ENCODE data around the gene ITGB5.
"Not testable (repeated sequence)": the region's sequence is repeated elsewhere in the genome, so short reads cannot be mapped to it uniquely, and the experiment has no call there.

ITGB5 gene

DNA sequence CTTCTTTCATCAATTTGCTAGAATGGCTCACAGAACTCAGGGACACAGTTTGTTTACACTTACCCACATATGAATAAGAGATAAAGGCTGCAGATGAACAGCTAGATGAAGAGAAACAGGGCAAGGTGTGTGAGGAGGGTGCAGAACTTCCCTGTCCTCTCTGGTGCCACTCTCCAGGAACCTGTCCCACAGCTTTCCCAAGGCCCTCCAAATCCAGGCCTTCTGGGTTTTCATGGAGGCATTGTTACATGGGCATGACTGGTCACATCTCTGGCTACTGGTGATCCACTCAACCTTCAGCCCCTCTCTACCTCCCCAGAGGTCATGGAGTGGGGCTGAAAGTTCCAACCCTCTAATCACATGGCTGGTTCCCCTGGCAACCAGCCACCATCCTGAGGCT lies 73.6 kb downstream of the ITGB5 start:
- no peak for DNase-seq (ENCODE audit: low read depth)

DNA sequence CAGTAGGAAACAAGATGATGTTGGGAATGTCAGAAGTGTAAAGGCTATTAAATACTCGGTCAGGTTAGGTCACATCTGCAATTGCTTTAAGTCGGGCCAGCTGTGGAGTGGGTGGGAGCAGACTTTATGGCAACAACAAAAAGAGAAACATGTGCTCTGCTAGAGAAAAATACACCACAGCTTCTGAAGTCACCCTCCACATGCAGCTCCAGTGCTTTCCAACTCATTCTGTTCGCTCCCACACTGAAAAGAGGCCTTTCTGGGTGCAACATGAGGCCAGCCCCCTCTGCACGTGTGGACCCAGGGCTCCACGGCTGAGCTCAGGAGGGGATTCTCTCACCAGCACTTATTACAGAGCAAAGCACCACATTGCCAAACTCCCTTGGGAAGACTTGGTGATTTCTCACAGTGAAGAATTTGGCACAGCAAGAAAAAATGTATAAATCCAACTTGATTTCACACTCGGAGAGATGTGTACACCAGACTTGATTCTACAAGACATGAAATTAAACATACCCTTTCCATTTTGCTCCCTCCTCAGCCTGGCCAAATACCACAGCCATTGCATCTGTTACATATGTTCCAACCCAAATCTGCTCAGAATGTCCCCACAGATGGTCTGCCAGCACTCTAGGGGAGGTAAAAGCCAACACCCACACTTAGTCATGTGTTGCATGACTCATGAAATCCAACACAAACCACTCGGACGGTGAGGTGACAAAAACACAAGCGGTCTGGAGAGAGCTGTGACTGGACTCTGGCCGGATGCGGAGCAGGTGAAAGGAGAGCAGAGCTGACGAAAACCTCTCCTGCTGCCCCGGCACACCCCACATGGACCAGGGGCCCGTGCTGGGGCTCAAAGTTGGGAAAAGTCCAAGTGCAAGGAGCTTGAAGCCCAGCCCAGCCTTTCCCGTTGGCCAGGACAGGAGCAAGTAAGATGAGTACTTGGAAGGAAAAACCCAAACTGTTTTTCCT lies 74.6 kb downstream of the ITGB5 start:
- DNase-seq (ENCODE audit: low read depth), result peak; percentile 97

DNA sequence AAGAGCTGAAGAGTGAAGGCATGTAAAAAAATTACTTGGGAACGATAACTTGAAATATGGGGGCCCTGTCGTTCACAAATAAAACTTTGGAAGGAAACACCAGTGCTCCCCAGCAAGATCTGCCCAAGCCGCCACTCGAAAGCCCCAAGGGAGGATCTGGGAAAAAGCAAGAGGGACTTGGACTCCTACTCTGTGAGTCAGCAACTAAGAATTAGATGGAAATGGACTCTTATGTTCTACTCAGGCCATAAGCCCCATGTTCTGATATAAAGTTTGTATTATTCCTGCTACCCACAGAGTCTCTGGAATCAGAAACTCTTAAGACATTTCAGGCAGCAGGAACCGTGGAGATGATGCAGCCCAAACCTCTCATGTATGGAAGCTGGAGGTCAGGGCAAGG lies 75.7 kb downstream of the ITGB5 start:
- DNase-seq (ENCODE audit: low read depth), result no peak

GRCh38 chr3:124810970-124811369 lies 76.2 kb downstream of the ITGB5 start:
- no peak for DNase-seq (ENCODE audit: low read depth)

- no peak for DNase-seq (ENCODE audit: low read depth)
Measured at GRCh38 chr3:124809039-124809438, 78.1 kb downstream of the ITGB5 start.

DNA sequence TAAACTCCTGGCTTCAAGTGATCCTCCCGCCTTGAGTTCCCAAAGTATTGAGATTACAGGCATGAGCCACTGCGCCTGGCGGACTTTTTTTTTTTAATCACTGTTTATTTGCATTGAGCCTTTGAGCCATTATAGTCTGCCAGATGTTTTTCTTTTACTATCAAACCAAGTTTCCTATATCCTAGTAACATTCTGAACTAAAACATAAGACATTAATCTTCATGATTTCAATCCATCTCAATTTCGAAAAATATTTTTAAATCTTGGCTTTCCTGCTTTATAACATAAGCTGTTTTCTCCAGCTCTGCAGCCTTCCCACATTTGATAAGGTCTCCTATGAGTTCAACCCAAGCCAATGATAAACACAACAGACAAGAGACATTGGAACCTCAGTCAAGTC lies 81.5 kb downstream of the ITGB5 start:
- DNase-seq (ENCODE audit: low read depth), result no peak

DNA sequence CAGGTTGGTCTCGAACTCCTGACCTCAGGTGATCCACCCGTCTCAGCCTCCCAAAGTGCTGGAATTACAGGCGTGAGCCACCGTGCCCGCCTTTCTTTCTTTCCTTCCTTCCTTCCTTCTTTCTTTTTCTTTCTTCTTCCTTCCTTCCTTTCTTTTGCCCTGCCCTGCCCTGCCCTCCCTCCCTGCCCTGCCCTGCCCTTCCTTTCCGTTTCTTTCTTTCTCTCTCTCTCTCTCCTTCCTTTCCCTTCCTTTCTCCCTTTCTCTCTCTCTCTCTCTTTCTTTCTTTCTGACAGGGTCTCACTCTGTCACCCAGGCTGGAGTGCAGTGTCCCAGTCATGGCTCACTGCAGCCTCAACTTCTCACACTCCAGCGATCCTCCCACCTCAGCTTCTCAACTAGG lies 82.3 kb downstream of the ITGB5 start:
- DNase-seq (ENCODE audit: low read depth), result no peak

GRCh38 chr3:124802702-124803101 lies 84.5 kb downstream of the ITGB5 start:
- no peak for DNase-seq (ENCODE audit: low read depth)

DNA sequence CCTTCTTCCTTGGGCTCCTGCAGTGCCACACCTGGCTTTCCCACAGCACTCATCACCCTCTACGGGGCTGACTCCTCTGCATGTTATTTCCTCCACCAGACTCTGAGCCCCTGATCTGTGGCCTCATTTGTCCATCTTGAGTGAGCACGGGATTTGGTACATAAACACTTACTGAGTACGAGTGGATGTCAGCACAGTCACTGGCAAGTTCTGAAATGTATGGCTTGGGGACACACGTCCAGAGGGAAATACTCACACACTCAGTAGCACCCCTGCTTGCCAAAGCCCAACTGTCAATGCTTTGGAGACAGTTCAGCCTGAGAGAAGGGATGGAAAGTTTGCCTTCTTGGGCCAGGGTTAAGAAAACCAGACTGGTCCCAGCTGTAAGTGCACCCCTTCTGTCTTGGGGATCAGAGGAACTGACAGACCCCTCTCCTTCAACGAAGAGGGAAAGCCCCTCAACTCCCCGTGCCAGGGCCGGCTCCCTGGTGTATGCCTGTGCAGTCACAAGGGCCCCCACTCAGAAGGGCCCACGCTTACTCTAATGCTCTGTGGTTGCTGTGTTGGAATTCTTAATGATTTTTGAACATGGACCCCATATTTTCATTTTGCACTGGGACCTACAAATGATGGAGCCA lies 85.0 kb downstream of the ITGB5 start:
- no peak for DNase-seq (ENCODE audit: low read depth)

GRCh38 chr3:124800511-124801258 lies 86.5 kb downstream of the ITGB5 start:
- DNase-seq (ENCODE audit: low read depth), result no peak

GRCh38 chr3:124800076-124800475 lies 87.1 kb downstream of the ITGB5 start:
- no peak for DNase-seq (ENCODE audit: low read depth)

- DNase-seq (ENCODE audit: low read depth), result no peak
Measured at GRCh38 chr3:124799676-124800075, 87.5 kb downstream of the ITGB5 start.

DNA sequence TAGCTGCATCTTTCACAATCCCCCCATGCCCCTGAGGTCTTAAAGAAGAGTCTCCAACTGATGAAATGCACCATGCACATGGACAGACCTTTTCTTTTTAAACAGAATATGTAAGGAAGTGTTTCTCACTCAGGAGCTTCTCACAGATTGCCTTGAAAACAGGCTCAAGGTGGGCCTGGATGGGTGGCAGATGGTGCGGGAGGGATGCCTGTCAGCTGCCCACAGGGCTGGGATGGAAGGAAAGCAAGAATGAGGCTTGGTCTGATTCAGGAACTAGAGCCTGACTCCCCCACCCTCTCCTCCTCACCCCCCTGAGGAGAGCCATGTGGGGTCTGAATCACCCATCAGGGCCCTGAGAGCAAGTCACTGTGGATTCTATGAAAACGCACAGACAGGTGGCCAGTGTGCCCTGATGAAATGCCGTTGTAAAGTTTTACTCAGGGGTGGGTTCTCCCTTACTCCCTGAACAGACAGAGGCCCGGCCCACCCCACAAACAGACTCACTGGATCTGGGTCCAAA lies 89.7 kb downstream of the ITGB5 start:
- DNase-seq (ENCODE audit: low read depth), result no peak

DNA sequence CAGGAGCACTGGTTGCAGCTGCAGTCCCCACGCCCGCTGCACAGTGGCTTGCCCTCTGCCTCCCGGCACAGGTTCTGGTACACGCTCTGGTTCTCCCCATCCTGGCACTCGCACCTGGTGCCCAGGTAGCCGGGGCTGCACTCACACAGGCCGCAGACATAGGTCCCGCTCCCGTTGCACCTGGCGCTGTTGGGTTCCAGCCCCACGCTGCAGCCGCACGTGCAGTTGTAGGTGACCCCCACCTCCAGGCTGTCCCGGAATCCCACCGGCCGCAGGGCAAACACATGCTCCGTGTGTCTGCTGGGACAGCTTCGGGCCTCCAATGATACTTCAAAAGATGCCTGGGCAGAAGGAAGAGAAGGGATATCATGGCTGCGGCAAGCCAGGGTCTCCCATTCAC lies 90.7 kb downstream of the ITGB5 start:
- DNase-seq (ENCODE audit: low read depth), result no peak

GRCh38 chr3:124793054-124793739 lies 94.0 kb downstream of the ITGB5 start:
- DNase-seq (ENCODE audit: low read depth), result no peak

DNA sequence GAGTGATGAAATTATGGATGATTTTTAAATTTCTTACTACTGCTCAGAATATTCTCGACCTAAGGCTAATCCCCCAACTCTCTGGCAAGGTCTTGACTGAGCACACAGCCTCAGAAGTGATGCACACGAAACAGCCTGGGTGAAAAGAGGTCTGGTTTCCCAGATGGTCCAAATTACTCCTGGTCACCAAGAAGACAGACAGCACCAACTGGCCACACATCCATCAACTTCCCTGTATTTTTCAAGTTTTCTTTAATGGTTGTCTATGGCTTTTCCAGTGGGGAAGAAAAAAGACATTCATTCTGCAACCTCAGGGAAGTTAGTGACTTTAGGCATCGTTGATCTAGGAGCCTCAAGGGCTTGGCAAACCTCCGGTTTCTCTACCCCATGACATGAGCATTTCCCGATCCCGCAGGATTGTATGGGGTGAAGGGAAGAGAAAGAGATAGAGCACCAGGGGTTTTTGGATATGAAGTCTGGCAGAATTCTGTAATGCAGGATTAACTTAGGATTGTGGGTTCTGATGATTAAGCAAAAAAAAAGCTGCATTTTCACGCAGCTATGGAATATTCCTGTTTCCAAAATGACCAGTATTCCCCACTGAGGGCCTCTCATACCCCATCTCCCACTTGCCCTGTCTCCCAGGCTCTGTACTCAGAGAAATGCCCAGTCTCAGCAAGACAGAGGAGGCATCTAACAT lies 94.7 kb downstream of the ITGB5 start:
- DNase-seq (ENCODE audit: low read depth), result no peak

DNA sequence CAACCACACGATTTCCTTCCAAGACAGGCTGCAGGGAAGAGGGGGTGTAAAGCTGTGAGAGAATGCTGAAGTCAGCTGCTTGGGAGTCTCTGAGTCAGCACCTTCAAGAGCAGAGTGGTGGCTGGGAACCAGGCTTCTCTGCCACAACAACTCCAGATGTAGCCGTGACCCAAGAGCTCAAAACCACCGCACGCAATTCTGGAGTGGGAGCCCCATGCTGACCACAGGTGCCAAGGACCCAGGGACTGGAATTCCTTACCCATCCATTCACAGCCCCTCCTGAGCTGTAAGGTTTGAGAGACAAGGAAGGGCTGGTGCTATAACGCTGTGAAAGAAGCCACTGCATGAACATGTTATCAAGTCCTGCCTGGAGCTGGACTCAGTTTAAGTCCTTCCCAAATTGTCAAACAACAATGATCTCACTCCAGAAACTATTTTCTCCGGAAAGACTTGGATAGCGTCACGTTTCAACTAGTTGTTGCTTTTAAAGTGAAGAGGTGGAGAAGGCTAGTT lies 95.5 kb downstream of the ITGB5 start:
- peak; percentile 55 for DNase-seq (ENCODE audit: low read depth)

- no peak for DNase-seq (ENCODE audit: low read depth)
Measured at GRCh38 chr3:124791142-124791541, 96.0 kb downstream of the ITGB5 start.

- not testable (repeated sequence) for DNase-seq (ENCODE audit: low read depth)
Measured at GRCh38 chr3:124789103-124789502, 98.1 kb downstream of the ITGB5 start.

DNA sequence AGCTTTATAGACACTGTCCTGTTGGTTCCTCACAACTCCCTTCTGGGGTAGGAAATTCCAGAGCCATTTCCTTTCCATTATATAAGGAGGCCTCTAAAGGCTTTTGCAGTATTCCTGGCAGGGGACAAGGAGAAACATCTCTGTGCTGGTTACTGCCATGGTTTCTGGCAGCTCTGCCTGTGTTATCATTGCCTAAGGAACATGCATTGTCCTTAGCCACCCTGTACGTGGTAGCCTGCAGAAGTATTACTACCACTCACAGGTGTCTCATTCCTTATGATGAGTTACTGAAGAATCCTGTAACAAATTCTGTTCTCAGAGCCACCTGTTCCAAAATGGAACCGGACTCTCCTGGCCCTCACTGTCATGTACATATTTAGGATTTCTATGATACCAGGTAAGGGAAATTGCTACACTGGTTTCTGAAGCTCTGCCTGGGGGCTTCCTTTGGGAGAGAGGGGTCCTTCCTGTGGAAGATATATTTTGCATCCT lies 98.9 kb downstream of the ITGB5 start:
- no peak for DNase-seq (ENCODE audit: low read depth)
